ENCODE measurements around the gene PRRX1.

The PRRX1 gene

DNA sequence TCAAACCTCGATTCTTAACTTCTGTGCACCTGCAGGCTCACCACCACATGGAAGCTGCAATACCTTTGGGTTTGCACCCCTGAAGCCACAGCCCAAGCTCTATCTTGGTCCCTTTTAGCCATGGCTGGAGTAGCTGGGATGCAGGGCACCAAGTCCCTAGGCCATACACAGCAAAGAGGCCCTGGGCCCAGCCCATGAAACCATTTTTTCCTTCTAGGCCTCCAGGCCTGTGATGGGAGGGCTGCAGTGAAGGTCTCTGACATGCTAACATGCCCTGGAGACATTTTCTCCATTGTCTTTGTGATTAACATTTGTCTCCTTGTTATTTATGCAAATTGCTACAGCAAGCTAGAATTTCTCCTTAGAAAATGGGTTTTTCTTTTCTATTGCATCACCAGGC lies 79.2 kb downstream of the PRRX1 start:
- H3K9me3 ChIP-seq = no peaks in the 10 kb centered on the region
- TF ChIP-seq, protein P1, sequence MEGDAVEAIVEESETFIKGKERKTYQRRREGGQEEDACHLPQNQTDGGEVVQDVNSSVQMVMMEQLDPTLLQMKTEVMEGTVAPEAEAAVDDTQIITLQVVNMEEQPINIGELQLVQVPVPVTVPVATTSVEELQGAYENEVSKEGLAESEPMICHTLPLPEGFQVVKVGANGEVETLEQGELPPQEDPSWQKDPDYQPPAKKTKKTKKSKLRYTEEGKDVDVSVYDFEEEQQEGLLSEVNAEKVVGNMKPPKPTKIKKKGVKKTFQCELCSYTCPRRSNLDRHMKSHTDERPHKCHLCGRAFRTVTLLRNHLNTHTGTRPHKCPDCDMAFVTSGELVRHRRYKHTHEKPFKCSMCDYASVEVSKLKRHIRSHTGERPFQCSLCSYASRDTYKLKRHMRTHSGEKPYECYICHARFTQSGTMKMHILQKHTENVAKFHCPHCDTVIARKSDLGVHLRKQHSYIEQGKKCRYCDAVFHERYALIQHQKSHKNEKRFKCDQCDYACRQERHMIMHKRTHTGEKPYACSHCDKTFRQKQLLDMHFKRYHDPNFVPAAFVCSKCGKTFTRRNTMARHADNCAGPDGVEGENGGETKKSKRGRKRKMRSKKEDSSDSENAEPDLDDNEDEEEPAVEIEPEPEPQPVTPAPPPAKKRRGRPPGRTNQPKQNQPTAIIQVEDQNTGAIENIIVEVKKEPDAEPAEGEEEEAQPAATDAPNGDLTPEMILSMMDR (IDR thresholded peaks at IDR 0.05) = no peak
- H3K4me3 ChIP-seq (ENCODE audit: low read depth in 1 of 2, low read length in 1 of 2) = no peak overlapping the region
- H3K36me3 ChIP-seq = no peaks in the 10 kb centered on the region
- no peaks in the 10 kb centered on the region for H3K27me3 ChIP-seq
- no peaks in the 10 kb centered on the region for H3K4me1 ChIP-seq (ENCODE audit: control insufficient read depth in 1 of 2, insufficient read depth in 1 of 2, low read depth in 1 of 2, low read length in 1 of 2)
- no peak overlapping the region for H3K27ac ChIP-seq

GRCh38 chr1:170749549-170749948 lies 85.6 kb downstream of the PRRX1 start:
- TF ChIP-seq, protein P1 (IDR thresholded peaks at IDR 0.05) = no peak
- Histone ChIP-seq H3K36me3 (no peaks in the 10 kb centered on the region), H3K9me3 (no peaks in the 10 kb centered on the region), H3K4me3 (ENCODE audit: low read depth in 1 of 2, low read length in 1 of 2) (no peak overlapping the region), H3K27me3 (no peaks in the 10 kb centered on the region), H3K27ac (no peak overlapping the region), H3K4me1 (ENCODE audit: control insufficient read depth in 1 of 2, insufficient read depth in 1 of 2, low read depth in 1 of 2, low read length in 1 of 2) (no peaks in the 10 kb centered on the region)

DNA sequence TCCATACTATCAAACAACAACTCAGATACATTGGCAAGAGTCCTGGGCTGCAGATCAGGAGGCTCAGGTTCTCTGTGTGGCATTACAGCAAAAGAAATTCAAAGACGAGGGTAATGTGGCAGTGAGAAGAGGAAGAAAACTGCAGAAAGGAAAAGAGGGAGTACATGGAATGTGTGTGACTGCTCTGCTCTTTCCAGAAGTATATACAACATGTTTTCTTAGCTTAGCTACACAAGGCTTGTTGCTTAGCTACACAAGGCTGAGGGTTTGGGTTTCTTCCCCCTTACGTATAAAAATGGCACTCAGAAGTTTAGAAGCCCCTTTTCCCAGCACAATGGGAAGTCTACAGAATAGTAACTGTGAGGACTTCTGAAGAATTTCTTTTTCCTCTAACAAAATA lies 86.0 kb downstream of the PRRX1 start:
- no peaks in the 10 kb centered on the region for H3K4me1 ChIP-seq (ENCODE audit: control insufficient read depth in 1 of 2, insufficient read depth in 1 of 2, low read depth in 1 of 2, low read length in 1 of 2)
- H3K4me3 ChIP-seq (ENCODE audit: low read depth in 1 of 2, low read length in 1 of 2) = no peak overlapping the region
- TF ChIP-seq, protein P1 (IDR thresholded peaks at IDR 0.05) = no peak
- no peaks in the 10 kb centered on the region for H3K36me3 ChIP-seq
- H3K27ac ChIP-seq = no peak overlapping the region
- H3K27me3 ChIP-seq = no peaks in the 10 kb centered on the region
- no peaks in the 10 kb centered on the region for H3K9me3 ChIP-seq

DNA sequence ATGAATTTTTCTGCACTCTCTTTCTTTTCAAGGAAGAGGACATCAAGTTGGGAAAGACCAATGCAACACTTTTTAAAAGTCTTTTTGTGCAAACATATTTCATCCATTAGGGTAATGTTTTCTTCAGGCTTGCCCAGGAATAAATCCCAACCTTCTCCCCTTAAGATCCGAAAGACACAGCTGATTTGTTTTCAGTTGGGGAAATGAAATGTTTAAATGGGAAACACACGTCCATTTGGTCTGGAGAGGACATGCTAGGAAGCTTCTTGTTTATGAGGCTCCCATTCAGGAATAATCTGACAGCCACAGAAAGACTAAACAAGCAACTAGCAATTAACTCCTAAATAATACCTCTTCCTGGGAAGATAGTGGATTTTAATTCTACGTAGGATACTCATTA lies 91.9 kb downstream of the PRRX1 start:
- H3K27me3 ChIP-seq = no peaks in the 10 kb centered on the region
- no peaks in the 10 kb centered on the region for H3K36me3 ChIP-seq
- no peak overlapping the region for H3K4me3 ChIP-seq (ENCODE audit: low read depth in 1 of 2, low read length in 1 of 2)
- no peaks in the 10 kb centered on the region for H3K9me3 ChIP-seq
- TF ChIP-seq, protein P1 (IDR thresholded peaks at IDR 0.05) = no peak
- H3K4me1 ChIP-seq (ENCODE audit: control insufficient read depth in 1 of 2, insufficient read depth in 1 of 2, low read depth in 1 of 2, low read length in 1 of 2) = no peaks in the 10 kb centered on the region
- no peak overlapping the region for H3K27ac ChIP-seq

DNA sequence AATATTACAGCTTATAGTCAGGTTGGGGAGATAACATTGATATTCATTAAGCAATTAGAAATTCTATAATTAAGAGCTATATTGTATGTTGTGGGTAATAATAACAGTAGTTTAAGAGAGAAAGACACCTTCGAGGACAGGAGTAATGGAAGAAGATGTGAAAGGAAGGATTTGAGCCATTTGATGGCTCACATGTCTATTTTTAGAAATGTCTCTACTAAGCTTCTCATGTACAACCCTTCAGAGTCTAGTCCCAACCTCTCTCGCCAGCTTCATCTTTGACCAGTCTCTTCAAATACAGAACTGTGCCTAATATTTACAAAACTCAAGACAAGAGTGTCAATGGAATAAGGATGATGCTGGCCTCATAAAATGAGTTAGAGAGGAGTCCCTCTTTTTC lies 95.1 kb downstream of the PRRX1 start:
- TF ChIP-seq, protein P1 (IDR thresholded peaks at IDR 0.05) = no peak
- H3K27ac ChIP-seq = no peak overlapping the region
- H3K36me3 ChIP-seq = no peaks in the 10 kb centered on the region
- H3K9me3 ChIP-seq = no peaks in the 10 kb centered on the region
- no peaks in the 10 kb centered on the region for H3K4me1 ChIP-seq (ENCODE audit: control insufficient read depth in 1 of 2, insufficient read depth in 1 of 2, low read depth in 1 of 2, low read length in 1 of 2)
- H3K4me3 ChIP-seq (ENCODE audit: low read depth in 1 of 2, low read length in 1 of 2) = no peak overlapping the region
- no peaks in the 10 kb centered on the region for H3K27me3 ChIP-seq

DNA sequence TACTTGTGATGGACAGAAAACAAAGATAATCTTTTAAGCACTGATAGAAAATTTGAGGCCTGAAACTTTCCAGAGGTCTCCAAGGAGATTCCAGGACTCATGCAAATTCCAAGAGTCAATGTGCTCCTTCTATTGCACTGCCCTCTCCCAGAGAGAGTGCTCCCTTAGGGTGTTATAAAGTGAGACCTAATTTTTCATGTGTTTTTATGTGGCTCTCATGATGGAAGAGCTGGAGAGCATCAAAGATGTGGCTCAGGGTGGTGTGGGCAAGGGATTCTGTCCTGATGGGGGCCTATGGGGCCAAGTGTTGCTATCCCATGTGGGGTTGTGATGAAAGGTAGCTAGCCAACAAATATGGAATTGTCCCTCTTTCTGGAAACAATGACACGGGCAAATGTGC lies 101.3 kb downstream of the PRRX1 start:
- TF ChIP-seq, protein P1 (IDR thresholded peaks at IDR 0.05) = no peak
- Histone ChIP-seq H3K27ac (no peak overlapping the region), H3K9me3 (no peaks in the 10 kb centered on the region), H3K36me3 (no peaks in the 10 kb centered on the region), H3K4me1 (ENCODE audit: control insufficient read depth in 1 of 2, insufficient read depth in 1 of 2, low read depth in 1 of 2, low read length in 1 of 2) (no peaks in the 10 kb centered on the region), H3K27me3 (no peaks in the 10 kb centered on the region), H3K4me3 (ENCODE audit: low read depth in 1 of 2, low read length in 1 of 2) (no peak overlapping the region)

All from neutrophil (primary cell).